Hematopoietic multipotent progenitor cell treated with erythropoietin and hydrocortisone succinate and interleukin-3 and kit ligand, for 4 days (in vitro differentiated cells): ENCODE results near the gene CABP2.
A peak's percentile ranks its signal among the peaks of the same experiment; 100 is the strongest.
"Not testable (repeated sequence)": the region's sequence is repeated elsewhere in the genome, so short reads cannot be mapped to it uniquely, and the experiment has no call there.

Experiments used
- DNase-seq: peaks from one replicate; pipeline ENCODE4 v3.0.0-alpha.2; 2015

Gene CABP2

DNA sequence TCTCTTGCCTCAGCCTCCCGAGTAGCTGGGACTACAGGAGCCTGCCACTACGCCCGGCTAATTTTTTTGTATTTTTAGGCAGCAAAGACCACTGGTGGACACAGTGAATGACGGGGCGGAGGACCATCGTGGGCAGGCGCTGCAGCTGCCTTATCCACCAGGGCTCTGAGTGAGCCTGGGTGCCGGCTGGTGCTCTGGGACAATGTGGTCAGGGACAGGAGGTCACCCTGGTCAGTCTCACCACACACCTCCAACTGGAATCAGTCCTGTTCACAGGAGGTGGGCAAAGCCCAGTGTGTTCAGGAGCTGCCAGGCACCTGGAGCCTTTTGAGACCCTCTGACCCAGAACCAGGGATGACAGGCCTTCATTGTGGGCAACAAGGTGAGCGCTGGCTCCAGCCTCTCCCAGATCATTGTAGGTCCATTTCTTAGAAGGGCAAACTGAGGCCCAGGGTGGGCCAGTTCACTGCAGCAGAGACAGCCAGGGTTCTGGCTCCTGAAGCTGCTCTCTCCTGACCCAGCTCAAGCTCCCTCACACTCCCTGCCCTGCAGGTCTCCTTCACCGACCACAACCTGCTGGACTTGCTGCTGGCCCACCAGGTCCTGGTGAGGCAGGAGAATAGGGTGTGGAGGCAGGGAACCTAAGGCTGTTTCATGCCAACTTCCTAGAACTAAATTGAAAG, 15.7 kb upstream of the CABP2 start:
- no peak for DNase-seq

DNA sequence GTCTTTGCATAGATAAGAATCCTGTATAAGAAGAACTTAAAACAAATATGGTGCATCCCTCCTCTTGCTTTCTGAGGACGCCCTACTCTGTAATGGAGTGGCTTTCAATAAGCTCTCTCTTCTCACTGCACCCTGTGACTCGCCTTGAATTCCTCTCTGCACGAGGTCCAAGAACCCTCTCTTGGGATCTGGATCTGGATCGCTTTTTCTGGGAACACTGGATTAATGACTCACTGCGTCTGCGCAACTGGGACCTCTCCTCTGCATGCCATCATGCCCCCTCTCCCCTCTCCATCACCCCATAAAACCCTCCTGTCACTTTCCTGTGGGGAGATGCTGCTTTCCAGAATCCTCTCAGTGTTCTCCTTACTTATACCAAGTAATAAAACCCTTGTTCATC, 15.1 kb upstream of the CABP2 start:
- no peak for DNase-seq

DNA sequence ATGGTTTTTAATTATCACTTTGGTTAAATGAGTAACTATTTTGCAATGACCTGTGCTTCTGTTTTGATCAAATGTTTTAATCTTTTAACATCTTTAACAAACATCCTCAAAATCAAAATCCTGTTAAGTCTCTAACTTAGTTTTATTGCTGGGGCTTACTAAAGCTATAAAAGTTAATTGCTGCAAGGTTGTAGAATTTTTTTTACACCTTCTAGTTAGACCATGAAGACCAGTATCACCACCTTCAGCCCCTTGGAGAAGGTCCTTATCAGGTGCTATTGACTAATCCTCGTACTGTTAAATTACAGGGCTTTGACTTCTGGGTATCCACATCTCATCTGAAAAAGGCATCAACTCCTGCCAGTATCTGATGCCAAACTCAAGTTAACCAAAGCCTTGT, 12.3 kb upstream of the CABP2 start:
- no peak for DNase-seq

DNA sequence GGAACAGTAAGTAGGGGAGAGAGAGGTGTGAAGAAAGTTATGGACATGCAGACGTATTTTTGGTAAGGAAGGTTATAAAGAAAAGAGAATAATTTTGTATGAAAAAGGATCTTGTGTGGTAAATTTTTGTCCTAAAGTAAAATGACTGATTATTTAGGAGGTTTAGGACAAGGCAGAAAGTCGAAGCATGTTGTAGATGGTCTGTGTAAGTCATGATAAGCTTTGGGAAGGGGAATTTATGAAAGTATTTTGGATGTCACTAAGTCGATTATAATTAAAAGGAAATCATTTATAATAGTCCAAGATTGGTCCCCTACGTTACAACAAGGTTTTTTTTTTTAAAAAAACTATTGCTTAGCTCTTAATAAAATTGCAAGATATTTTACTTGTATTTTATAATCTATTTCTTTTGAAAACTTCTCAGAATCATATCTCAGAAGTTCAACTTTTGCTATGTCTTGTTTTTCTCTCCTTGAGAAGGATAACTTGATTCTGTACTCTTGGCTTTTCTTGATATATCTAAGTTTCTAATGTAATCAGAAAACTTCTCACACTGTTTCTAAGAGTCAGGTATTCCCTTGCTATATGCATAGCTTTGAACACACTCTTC, 10.9 kb upstream of the CABP2 start:
- DNase-seq = peak; percentile 17

DNA sequence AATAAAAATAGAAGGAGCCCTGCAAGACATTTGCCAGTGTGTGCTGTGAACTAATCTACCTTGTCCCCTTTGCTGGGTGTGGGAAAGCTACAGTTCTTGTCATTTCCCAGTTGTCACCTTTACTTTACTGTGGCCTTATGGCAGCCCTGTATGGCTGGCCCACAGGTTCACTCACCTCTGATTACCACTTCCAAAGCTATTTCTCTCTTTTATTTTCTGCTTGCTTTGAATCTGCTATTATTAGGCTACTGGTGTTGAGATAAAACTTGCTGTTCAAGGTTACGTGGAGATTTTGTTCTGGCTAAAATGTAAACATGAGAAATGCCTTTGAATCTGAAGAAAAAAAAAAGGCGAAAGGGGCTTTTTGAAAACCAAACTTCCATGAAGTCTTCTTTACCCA, 9.6 kb upstream of the CABP2 start:
- no peak for DNase-seq

DNA sequence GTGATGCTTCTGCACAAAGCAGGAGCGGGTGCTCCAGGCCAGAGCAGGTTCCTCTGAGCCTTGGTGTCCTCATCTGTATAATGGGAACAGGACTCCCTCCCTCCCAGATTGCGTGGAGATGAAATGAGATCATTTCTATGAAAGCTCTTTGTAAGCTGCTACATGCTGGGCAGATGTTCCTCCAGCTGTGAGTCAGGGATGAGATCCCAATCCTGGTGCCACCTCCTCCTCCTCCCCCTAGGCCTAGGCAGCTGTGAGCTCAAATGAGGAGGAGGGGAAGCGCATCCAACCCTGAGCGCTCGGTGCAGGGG, 7.0 kb upstream of the CABP2 start:
- DNase-seq = no peak

DNA sequence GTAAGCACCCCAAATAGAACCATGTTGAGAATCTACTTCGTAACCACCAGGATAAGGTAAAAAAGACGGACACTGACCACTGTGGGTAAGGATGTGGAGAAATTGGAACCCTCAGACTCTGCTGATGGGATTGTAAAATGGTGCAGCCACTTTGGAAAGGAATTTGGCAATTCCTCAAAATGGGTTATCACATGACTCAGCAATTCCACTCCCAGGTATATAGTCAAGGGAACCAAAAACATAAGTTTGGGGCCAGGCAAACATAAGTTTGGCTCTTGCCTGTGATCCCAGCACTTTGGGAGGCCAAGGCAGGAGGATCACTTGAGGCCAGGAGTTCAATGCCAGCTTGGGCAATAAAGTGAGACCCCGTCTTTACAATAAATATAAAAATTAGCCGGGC, 5.1 kb upstream of the CABP2 start:
- DNase-seq = no peak

DNA sequence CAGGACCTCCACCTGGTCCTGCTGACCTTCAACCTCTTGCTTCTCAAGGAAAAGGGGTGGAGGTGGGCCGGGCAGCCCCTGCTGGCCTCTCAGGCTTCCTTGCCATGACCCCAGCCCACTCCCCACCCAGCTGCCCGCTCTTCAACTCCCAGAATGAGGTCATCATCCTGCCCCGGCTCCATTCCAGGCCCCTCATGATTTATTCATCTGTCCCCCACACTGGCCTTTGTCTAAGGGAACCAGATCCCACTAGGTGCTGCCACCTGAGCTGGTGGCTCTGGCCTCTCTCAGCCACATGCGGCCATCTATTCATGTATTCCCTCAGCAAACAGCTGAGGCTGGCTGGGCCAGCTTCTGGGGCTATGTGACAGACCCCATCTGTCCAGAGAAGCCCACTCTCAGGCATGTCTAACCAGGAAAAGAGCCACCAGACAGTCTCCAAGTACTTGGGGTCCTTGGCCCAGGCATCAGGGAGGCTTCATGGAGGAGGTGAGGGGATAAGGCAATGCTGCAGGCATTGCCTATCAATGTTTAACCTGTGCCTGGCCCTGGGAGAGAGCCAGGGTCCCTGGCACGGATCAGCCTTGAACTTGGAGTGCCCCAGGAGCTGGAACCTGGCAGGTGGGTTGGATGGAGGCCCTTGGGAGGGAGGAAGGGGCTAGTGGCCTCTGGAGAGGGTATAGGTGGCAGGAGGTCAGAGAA, 2.2 kb upstream of the CABP2 start:
- no peak for DNase-seq

DNA sequence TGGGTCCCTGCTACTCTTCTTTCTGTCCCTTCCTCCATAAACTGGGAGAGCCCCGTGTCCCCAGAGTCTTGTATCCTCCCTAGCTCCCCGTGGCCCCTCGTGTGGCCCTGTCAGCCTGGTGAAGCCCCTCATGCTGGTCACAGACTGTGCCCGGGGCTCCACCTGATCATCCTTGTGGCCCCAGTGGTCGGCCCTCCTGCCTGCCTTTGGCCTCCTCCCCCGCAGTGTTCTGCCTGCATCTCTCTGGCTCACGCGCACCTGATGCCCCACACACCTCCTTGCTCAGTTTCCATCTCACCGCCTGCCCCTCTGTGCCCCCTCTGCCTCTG, 1.2 kb upstream of the CABP2 start:
- no peak for DNase-seq

DNA sequence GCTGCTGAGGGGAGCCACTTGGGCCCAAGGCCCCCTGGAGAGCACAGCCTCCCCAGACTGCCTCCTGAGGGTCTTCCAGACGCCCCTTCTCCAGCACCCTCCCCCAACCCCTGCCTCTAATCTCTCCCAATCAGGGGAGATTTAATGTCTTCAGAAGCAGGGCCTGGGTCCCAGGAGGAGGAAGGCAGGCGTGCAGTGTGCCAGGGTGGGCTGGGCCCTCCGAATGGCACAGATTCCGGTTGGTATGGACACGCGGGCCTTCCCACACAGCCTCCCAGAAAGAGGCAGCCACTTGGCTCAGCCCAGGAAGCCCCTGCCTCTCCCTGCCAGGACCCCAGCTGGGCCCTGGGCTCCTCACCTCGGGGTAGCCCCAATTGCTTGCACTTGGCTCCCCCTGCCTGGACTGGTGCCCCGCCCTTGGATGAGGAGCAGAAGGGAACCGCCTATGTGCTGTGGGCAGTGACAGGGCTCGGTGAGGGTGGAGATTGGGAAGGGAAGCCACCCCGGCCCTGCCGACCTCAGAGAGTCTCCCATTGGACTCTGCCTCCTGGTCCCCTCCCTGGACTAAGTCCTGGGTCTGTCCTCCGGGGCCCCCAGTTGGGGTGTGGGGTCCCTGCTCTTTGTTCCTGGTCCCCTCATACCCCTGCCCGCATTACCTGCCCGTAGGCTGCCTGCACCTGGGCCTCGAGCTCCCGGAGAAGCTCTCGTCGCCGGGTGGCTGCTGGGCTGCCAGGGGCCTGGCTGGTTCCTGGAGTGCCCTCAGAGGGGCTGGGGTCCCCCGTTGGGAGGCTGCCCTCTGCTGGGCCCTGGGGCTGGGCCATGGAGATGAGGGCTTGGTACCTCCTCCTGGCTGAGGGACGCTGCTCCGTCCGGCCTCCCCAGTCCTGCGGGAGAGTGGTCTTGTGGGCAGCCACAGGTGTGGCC, 572 bp upstream of the CABP2 start:
- DNase-seq = no peak

DNA sequence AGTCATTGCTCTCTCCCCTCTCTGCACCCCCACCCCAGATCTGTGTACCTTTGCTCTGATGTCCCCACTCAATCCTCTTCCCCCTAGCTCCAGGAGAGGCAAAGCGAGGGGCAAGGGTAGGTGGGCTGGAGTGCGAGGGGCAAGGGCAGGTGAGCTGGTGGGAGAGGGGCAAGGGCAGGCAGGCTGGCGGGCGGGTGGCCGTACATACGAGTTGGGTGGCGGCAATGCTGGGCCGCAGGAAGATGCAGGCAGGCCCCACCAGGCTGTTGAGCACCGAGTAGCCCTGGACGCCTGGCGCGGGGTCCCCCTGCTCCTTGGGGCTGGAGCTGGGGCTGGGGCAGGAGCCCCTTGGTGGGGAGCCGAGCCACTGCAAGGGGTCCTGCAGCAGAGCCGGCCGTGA, 908 bp downstream of the CABP2 start:
- DNase-seq = no peak

DNA sequence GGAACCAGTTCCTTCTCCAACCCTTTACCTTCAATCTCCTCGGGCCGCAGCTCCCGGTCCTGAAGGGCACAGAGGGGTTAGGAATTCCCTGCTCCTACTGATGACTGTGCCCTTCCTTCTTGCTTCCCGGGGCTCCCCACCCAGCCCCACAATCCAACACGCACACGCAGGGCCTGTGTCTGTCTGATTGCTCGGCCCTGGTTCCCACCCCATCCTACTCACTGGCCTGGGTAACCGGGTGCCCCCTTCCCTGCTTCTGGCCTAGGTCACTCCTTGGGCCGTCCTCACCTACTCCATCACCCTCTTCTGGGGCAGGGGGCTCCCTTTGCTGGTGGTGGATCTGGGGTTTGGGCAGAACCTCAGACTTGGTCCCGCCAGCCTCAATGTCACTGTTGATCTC, 1.3 kb downstream of the CABP2 start:
- no peak for DNase-seq

DNA sequence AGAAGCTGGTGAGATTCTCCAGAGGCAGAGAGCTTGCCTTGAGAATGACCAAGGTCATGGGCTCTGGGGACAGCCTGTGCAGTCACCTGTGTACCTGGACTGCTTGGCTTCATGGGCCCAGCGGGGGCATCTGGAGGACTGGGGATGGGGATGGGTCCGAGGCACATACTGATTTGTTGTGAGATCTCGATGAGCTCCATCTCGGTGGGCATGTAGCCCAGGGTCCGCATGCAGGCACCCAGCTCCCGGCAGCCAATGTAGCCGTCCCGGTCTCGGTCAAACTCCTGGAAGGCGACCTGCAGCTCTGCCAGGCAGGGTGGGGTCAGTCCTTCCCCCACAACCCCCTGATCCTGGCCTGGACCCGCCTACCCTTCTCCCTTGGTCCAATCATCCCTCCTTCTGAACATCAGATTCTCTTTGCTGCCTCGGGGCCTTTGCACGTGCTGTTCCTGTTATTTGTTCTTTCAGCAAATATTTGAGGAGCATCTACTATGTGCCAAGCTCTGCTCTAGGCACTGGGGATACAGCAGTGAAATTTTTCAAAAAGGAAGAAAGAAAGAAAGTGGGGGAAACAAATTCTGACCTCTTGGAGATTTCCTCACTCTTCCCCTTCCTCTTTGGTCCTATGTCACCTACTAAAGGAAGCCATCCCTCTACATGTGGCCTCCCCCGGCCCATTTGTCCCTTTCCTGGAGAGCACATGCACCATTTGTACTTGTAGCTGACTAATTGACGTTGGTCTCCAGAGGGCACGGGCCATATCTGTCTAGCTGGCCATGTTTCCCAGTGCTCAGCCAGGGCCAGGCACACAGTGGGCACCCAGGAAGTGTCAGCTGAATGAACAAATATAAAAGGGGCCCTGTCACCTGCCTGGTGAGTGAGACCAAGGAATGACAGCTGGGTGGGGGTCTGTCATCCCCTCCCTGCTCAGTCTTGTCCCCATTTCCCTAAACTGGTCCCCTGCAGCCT, 2.1 kb downstream of the CABP2 start:
- DNase-seq = no peak

DNA sequence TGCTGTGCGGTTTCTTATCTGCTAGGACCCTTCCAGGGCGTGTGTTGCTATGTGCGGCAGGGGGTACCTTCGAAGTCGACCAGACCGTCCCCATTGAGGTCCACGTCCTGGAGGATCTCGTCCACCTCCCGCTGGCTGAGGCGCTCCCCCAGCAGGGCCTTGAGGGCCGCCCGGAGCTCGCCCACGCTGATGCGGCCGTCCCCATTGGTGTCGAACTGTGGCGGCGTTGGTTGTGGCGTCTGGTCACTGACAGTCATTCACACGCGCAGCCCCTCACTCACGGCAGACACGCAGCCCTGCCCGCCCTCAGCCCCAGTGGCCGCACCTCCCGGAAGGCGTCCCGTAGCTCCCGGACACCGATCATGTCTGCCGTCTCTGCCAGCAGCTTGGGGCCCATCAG, 3.5 kb downstream of the CABP2 start:
- no peak for DNase-seq

DNA sequence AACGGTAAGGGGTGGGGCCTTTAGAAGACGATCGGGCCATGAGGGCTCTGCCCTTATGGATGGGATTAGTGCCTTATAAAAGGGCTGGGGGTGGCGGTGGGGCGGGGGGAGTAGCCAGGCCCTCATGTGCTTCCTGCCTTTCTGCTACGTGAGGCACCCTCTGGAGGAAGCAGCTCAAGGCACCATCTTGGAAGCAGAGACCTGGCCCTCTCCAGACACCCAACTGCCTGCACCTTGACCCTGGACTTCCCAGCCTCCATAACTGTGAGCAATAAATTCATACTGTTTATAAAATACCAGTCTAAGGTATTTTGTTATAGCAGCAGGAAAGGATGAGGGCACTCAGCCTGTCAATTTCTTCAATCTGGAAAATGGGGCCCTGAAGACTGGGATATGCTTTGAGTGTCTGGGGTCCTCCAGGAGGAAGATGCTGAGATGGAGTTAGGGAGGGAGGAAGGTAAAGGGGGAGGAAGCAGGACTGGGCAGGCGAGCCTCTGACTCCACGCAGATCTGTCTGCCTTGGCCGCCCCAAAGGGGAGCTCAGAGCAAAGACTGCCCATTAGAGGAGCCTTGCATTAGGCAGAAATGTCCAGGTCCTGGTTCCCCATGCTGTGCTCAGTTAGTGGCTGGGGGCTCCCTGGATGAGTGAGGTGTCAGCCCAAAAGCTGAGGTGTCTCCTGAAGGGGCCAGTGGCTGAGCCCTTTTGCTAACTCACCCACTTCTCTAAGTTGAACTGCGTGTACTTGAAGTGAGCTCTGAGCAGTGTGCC, 5.3 kb downstream of the CABP2 start:
- no peak for DNase-seq

DNA sequence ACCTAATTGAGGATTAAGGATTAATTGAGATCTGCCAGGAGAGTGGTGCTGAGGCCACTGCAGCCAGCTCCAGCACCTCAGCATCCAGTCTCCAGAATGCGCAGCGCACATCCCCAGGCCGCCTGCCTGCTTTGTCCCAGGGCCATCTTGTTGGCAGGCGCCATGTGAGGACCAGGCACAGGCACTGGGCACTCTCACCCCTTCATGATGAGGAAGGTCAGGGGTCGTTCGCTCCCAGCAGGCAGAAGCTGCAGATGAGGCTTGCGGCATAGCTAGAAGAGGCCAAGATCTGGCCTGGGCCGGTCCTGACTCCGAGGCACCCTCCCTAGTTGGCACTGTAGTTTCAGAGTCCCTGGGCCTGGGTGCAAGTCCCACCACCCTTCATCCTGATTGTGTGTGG, 6.4 kb downstream of the CABP2 start:
- no peak for DNase-seq

DNA sequence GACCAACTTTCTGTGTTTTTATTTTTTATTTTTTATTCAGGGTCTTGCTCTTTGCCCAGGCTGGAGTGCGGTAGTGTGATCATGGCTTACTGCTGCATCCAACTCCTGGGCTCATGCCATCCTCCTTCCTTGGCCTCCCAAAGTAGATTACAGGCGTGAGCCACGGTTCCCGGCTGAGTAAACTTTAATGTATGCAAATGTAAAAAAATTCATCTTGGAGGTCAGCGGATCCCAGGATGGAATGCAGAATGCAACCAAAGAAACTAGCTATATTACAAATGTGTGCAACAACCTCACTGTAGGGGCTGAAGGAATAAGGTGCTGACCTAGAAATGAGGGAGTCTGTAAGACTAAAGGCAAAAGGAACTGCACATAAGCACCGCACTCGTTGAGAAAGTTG, 9.1 kb downstream of the CABP2 start:
- no peak for DNase-seq

DNA sequence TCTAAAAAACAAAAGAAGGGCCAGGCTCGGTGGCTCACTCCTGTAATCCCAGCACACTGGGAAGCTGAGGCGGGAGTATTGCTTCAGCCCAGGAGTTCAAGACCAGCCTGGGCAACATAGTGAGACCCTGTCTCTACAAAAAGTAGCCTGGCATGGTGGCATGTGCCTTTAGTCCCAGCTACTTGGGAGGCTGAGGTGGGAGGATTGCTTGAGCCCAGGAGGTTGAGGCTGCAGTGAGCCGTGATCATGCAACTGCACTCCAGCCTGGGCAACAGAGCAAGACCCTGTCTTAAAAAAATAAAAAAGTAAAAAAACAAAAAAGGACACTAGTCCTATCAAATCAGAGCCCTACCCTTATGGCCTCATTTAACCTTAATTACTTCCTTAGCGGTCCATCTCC, 11.7 kb downstream of the CABP2 start:
- DNase-seq = not testable (repeated sequence)

DNA sequence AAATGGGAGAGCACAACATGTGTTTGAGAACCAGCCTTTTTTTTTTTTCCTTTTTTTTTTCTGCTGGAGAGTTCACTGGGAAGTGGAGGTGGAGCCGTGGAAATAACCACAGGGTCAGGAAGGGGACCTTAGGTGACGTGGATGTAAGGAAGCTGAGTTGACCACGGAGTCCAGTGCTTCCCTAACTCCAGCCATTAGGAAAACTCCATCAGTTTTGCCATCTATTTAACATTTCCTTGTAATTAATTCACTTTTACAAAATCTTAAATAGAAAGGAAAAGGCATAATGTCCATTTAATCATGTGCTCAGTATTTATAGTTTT, 13.3 kb downstream of the CABP2 start:
- DNase-seq = no peak

DNA sequence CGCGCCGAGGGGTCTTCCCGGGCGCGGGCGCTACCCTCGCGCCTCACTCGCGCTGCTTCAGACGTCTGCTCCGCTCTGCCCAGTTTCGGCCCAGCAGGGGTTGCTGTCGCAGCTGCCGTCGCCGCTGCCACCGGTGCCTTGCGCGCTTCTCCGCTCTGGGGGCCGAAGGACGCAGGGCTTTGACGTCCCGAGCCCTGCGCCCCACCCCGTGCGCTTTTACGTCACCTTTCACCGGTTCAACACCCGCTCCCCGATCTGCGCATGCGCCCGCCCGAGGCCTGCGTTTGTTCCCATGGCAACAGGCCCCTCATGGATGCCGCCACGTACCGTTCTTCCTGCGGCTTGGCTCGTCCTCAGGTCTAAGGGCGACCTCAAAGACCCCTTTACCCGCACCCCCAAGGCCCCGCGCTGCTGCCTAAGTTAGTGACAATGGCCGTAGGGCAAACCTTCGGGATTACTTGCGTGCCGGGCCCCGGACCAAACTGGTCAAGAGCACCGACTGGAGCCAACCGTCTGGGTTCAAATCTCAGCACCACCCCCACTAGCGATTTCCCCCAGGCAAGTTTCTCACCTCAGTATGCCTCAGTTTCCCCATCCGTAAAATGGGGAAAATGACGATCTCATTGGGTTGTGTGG, 14.6 kb downstream of the CABP2 start:
- peak; percentile 99 for DNase-seq

DNA sequence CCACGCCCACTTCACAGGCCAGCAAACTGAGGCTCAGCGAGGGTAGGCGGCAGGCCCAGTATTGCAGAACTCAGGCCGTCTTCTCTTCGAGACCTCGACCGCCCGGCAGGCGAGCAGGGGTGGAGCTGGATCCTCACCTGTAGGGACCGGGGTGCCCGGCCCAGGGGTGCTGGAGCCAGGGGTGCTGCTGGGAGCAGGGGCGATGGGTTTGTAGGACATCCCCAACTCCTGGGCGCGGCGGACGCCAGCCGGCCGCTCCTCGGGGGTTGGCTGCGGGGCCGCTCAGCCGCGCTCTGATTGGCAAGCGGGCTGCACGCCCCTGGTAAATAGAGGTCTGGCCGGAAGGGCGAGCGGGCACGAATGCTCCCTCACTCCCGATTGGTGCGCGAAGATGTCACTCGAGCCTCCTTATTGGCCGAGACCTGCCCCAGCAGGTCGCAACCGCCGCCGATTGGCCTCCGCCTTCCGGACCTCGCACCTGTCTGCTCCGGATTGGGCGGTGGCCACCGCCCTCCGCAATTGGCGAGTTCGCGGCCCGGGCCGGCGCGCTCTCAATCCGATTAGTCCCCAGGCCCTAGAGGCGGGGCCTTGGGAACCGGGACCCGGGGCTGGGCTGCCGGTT, 15.3 kb downstream of the CABP2 start, which contains the start of gene CDK2AP2:
CDK2AP2 (minus strand) TSS at position 299 of the 622 bp plus-strand sequence; CDS start at position 219, 80 bp downstream.
- peak; percentile 100 for DNase-seq
